K562 (cell line): Measurements from ENCODE around the gene TMCO2. TPM values are rescaled to one million over a fixed set of nuclear protein-coding genes. Genes with fewer than 3 reads are reported as not detected.

ENCODE experiments used
- KLF10 ChIP-seq: fragments of 250-450 bp; sonication (Bioruptor Pico); IDR thresholded peaks from 2 replicates; pipeline ENCODE4 v1.6.1; 2021; ENCODE audit warnings: matching md5 sums
- ZNF197 ChIP-seq: fragments of 200-800 bp; sonication (Bioruptor generic); IDR thresholded peaks from 2 replicates; pipeline ENCODE4 v1.6.1; 2016; ENCODE audit warnings: low read depth, missing genetic modification characterization, missing compliant biosample characterization
- ZNF232 ChIP-seq: sonication (generic); formaldehyde crosslinking; IDR thresholded peaks from 2 replicates; pipeline ENCODE4 v1.8.0; 2022; ENCODE audit warnings: mild to moderate bottlenecking, missing genetic modification reagents
- polyA plus RNA-seq, 8 experiments: library from polyadenylated mRNA; depleted of rRNA in 4 of 8; stranded (reverse) in 5 of 8; unstranded in 3 of 8; fragments of >200 nt; fragmentation: Nextera tagmentation in 2 of 8; fragmentation: Illumina TruSeq in 1 of 8; extraction: Ambion mirVana in 2 of 8; extraction: Trizol in 1 of 8; gene quantifications; 2 replicates each; pipeline versions ENCODE4 v1.2.1 to v1.2.3, GENCODE V29; 2011 to 2014; ENCODE audit warnings: inconsistent platforms in 1 of 8, missing spikeins in 1 of 8
- total RNA-seq, 7 experiments: library from RNA; depleted of rRNA in 6 of 7; stranded (reverse); fragments of >200 nt in 6 of 7; fragmentation: Illumina TruSeq in 2 of 7; extraction: Trizol in 2 of 7; gene quantifications; 2 replicates each; pipeline versions ENCODE4 v1.2.1 to v1.2.3, GENCODE V29; 2011 to 2021; ENCODE audit warnings: low replicate concordance in 1 of 7
- TF ChIP-seq, protein P1 (sequence below): fragments of 250-450 bp; sonication (Bioruptor Pico); IDR thresholded peaks from 2 replicates; pipeline ENCODE4 v1.9.0; 2021; ENCODE audit warnings: mild to moderate bottlenecking, inconsistent platforms
- TF ChIP-seq, protein P2 (sequence below): fragments of 450-650 bp; IDR thresholded peaks from 2 replicates; pipeline ENCODE4 v1.6.1; 2016; ENCODE audit warnings: low read depth, mild to moderate bottlenecking, moderate library complexity
- TF ChIP-seq, protein P3 (sequence below): fragments of 450-650 bp; formaldehyde crosslinking; IDR thresholded peaks from 2 replicates; pipeline ENCODE4 v1.4.0; 2020; ENCODE audit warnings: mild to moderate bottlenecking, mixed read lengths
- TF ChIP-seq, protein P4 (sequence below): sonication (generic); formaldehyde crosslinking; IDR thresholded peaks from 2 replicates; pipeline ENCODE4 v1.8.0; 2022; ENCODE audit warnings: missing genetic modification reagents, mild to moderate bottlenecking, borderline replicate concordance

The TMCO2 gene
- total and polyA plus RNA-seq, 9 of the 15 experiments (the other 6 are each of a cell fraction or from before 2014, with no cell fraction given): not detected

DNA sequence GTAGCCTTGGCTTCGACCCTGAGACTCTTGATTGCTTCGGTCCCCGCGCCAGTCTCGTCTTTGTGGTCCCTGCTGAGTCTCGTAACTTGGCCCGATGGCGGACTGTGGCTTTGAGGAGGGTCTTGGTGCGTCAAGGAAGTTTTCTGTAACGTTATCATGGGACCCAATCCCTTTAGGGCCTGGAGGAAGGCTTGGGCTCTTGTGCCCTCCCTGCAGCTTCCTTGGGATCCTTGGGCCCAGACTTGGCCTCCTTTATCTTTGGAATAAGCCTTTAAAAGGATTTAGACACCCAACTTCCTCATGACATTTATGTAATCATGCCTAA is 10.7 kb downstream of the TMCO2 start (continued):
- TF ChIP-seq, protein P1, sequence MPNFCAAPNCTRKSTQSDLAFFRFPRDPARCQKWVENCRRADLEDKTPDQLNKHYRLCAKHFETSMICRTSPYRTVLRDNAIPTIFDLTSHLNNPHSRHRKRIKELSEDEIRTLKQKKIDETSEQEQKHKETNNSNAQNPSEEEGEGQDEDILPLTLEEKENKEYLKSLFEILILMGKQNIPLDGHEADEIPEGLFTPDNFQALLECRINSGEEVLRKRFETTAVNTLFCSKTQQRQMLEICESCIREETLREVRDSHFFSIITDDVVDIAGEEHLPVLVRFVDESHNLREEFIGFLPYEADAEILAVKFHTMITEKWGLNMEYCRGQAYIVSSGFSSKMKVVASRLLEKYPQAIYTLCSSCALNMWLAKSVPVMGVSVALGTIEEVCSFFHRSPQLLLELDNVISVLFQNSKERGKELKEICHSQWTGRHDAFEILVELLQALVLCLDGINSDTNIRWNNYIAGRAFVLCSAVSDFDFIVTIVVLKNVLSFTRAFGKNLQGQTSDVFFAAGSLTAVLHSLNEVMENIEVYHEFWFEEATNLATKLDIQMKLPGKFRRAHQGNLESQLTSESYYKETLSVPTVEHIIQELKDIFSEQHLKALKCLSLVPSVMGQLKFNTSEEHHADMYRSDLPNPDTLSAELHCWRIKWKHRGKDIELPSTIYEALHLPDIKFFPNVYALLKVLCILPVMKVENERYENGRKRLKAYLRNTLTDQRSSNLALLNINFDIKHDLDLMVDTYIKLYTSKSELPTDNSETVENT (CRISPR knock-in tag): 0 out of 2 replicates have a peak, but pooled peaks have one; percentile 1
- TF ChIP-seq, protein P2, sequence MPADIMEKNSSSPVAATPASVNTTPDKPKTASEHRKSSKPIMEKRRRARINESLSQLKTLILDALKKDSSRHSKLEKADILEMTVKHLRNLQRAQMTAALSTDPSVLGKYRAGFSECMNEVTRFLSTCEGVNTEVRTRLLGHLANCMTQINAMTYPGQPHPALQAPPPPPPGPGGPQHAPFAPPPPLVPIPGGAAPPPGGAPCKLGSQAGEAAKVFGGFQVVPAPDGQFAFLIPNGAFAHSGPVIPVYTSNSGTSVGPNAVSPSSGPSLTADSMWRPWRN: no peak
- 0 out of 2 replicates have a peak, but pooled peaks have one; percentile 32 for TF ChIP-seq ZNF232 (CRISPR knock-in tag)
- TF ChIP-seq, protein P3, sequence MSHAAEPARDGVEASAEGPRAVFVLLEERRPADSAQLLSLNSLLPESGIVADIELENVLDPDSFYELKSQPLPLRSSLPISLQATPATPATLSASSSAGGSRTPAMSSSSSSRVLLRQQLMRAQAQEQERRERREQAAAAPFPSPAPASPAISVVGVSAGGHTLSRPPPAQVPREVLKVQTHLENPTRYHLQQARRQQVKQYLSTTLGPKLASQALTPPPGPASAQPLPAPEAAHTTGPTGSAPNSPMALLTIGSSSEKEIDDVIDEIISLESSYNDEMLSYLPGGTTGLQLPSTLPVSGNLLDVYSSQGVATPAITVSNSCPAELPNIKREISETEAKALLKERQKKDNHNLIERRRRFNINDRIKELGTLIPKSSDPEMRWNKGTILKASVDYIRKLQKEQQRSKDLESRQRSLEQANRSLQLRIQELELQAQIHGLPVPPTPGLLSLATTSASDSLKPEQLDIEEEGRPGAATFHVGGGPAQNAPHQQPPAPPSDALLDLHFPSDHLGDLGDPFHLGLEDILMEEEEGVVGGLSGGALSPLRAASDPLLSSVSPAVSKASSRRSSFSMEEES: no peak
- TF ChIP-seq, protein P4, sequence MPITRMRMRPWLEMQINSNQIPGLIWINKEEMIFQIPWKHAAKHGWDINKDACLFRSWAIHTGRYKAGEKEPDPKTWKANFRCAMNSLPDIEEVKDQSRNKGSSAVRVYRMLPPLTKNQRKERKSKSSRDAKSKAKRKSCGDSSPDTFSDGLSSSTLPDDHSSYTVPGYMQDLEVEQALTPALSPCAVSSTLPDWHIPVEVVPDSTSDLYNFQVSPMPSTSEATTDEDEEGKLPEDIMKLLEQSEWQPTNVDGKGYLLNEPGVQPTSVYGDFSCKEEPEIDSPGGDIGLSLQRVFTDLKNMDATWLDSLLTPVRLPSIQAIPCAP (CRISPR knock-in tag): 0 out of 2 replicates have a peak, but pooled peaks have one; percentile 7
- TF ChIP-seq KLF10 (CRISPR knock-in tag): no peak
- TF ChIP-seq ZNF197: 0 out of 2 replicates have a peak, but pooled peaks have one; percentile 0
